IPS-NIHi11 (cell line): ENCODE data around the gene BLVRA.
"Not testable (repeated sequence)": the region's sequence is repeated elsewhere in the genome, so short reads cannot be mapped to it uniquely, and the experiment has no call there.

Source experiments
- DNase-seq: peaks from one replicate; pipeline ENCODE4 v3.0.0; 2012; ENCODE audit warnings: mixed read lengths, low spot score

Gene BLVRA

GRCh38 chr7:43810195-43810941 is 51.9 kb downstream of the BLVRA start:
- not testable (repeated sequence) for DNase-seq

GRCh38 chr7:43815373-43815772 is 56.9 kb downstream of the BLVRA start:
- no peak for DNase-seq

DNA sequence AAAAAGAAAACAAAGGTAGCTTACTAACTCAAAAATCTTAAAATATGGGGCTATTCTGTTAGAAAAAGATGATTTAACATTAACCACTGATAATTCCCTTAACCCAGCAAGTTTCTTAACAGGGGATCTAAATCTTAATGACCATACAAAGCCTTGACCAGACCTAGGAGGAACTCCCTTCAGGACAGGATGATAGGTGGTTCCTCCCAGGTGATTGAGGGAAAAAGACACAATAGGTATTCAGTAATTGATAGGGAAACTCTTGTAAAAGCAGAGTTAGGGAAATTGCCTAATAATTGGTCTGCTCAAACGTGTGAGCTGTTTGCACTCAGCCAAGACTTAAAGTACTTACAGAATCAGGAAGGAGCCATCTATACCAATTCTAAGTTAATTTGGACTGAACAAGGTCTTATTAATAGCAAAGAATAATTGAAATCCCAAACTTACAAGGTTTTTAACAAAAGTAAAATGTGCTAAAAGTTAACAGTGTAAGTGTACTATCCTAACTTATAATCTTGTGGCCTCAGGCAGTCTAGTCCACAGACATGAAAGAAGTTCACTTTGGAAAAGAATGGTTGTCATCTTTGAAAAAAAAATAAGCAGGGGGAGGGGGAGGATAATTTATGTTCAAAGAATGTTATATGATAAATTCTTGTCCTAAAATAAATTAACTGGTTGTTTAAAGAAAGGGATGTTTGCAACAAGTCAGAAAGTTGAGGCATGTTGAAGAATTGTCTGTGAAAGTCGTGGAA is 57.7 kb downstream of the BLVRA start:
- DNase-seq, result not testable (repeated sequence)

- not testable (repeated sequence) for DNase-seq
Observed at GRCh38 chr7:43823425-43823824, 64.9 kb downstream of the BLVRA start.

- no peak for DNase-seq
Observed at GRCh38 chr7:43823941-43824340, 65.5 kb downstream of the BLVRA start.

DNA sequence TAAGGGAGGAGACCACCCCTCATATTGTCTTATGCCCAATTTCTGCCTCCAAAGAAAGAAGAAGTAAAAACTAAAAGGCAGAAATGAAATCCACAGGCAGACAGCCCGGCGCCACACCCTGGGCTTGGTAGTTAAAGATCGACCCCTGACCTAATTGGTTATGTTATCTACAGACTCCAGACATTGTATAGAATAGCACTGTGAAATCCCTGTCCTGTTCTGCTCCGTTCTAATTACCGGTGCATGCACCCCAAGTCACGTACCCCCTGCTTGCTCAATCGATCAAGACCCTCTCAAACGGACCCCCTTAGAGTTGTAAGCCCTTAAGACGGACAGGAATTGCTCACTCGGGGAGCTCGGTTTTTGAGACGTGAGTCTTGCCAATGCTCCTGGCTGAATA is 66.0 kb downstream of the BLVRA start:
- not testable (repeated sequence) for DNase-seq

GRCh38 chr7:43824963-43825362 is 66.5 kb downstream of the BLVRA start:
- DNase-seq, result no peak

GRCh38 chr7:43825391-43825808 is 66.9 kb downstream of the BLVRA start:
- DNase-seq, result no peak

DNA sequence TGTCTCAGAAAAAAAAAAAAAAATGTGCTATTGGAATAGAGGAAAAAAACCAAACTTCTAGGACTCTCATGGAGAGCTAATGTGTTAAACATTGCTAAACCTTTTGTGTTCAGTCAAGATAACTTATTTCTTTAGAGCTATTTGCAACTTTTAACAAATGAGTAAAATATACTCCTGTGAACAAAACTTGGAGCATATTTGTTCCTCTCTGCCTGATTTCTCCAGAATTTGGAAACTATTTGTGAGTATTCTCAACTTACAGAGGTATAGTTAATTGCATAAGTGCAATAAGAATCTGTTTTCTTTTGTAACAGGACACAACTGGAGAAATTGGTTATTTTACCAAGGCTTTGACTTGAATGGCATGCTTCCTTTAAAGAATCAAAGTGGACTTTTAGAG is 72.4 kb downstream of the BLVRA start:
- not testable (repeated sequence) for DNase-seq

GRCh38 chr7:43834463-43835251 is 76.2 kb downstream of the BLVRA start:
- DNase-seq, result no peak

DNA sequence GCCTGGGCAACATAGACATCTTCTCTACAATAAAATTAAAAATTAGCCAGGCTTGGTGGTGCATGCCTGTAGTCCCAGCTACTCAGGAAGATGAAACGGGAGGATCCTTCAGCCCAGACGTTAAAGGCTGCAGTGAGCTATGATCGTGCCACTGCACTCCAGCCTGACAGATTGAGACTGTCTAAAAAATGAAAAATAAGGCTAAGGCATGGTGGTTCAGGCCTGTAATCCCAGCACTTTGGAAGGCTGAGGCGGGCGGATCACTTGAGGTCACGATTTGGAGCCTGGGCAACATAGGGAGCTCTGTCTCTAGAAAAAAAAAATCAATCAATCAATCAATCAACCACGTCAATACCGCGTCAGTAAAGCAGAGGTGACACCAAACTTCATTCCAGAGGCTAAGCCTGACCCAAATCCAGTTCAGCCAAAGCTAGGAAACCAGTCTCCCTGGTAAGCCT is 79.8 kb downstream of the BLVRA start:
- no peak for DNase-seq

DNA sequence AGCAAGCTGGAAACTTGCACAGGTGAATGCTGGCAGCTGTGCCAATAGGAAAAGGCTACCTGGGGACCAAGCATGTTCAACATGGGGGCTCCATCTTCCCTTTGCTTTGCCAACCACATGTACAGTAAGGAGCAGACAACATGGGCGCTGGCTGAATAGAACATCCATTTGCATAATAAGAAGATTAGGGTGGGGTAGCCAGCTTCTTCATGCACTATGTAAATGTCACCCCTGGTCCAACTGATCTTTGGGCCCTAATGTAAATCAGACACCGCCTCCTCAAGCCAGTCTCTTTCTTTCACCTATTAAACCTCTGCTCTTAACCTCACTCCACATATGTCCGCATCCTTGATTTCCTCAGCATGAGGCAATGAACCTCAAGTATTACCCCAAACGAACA is 84.8 kb downstream of the BLVRA start:
- no peak for DNase-seq

GRCh38 chr7:43844257-43844656 is 85.8 kb downstream of the BLVRA start:
- DNase-seq, result no peak

DNA sequence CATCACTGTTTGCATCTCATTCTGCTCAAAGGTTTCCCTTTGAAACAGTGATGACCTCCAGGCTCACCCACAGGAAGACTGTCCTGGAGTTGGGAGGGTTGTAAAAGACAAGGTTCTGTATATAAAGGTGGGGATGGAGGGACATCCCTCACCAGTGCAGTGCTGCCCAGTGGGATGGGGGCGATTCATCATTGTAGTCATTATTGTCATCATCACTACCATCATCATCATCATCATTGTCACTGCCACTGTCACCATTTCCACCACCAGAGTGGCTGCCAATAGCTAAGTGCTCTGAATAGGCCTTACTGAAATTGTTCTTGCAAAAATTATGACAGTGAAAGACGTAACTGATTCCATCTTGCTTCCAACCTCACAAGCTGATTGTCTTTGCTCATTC is 86.2 kb downstream of the BLVRA start:
- no peak for DNase-seq

DNA sequence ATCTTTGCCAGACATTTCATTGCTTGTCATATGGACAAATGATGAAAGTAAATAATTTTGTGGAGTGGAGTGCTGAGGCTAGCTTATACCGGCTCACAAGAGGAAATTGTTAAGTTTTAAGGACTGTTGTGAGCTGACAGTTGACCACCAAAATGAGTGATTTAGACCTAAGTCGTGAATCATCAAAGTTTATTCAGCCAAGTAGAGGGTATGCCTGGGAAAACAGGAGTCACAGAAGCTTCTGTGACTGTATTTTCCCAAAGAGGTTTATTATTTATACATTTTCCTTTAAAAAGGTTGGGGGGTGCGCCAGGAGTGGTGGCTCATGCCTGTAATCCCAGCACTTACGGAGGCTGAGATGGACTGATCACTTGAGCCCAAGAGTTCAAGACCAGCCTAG is 89.0 kb downstream of the BLVRA start:
- no peak for DNase-seq

GRCh38 chr7:43849047-43849446 is 90.6 kb downstream of the BLVRA start:
- DNase-seq, result no peak

DNA sequence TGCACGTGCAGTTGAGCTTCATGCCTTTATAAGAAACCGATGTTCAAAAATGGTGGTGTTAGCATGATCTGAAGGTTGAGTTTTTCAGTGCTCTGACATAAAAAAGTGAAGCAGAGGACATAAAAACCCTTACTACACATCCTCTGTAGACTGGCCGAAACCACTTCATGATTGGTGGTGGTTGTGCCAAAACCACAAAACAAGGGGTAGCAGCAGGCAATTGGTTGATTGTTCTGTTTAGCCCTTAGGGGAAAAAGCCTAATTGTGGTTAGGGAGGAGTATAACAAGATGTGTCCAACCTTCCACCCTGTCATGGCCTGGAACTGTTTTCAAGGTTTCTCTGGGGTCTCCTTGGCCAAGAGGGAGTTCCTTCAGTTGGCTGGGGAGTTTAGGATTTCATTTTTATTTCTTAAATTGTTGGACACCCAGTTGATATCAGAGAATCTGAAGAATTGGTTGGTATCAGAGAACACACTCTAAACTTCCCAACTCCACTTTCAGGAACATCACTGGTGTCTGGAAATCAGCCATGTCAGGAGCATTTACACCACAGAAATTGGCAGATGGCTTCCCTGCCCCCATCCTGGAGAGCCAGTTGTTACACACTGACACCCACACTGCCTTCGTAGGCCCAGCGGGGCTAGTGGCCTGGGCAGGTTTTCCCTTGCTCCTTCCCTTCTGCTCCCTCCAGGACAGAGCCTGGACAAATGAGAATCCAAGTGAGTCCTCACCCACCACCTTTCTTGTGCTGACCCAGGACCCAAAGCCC is 92.1 kb downstream of the BLVRA start:
- no peak for DNase-seq

- DNase-seq, result no peak
Observed at GRCh38 chr7:43851805-43852204, 93.3 kb downstream of the BLVRA start.

DNA sequence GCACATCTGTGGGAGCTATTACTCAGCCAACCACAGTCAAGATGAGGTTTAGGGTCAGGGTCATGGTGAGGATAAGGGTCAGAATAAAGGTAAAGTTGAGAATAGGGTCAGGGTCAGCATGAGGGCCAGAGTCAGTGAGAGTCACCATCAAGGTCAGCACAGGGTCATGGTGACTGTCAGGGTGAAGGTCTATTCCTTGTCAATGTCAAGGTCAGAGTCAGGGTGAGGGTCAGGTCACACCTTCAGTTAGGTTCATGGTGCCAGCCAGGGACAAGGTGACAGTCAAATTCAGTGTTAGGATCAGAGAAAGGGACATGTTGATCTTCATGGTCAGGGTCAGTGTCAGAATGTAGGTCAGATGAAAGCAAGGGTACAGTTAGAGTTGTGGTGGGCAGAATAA is 96.7 kb downstream of the BLVRA start:
- no peak for DNase-seq

GRCh38 chr7:43856316-43856715 is 97.8 kb downstream of the BLVRA start:
- DNase-seq, result no peak
